Upper lobe of left lung (tissue), 4 donors: ENCODE data around the gene NUP107.

Source experiments
- CTCF ChIP-seq, 6 experiments: fragments of 450-650 bp in 4 of 6; fragments of 200-600 bp in 2 of 6; sonication (generic) in 2 of 6; IDR thresholded peaks; one replicate each; pipeline ENCODE4 v1.5.1; 2016 to 2019; ENCODE audit warnings: antibody characterized with exemption in 6 of 6
- POLR2A ChIP-seq, 4 donors: fragments of 450-650 bp; IDR thresholded peaks; one replicate each; pipeline ENCODE4 v1.5.1; 2016 to 2017; ENCODE audit warnings: antibody characterized with exemption in 4 of 4, mild to moderate bottlenecking in 2 of 4
- POLR2AphosphoS5 ChIP-seq, 2 donors: sonication (generic); formaldehyde crosslinking; IDR thresholded peaks; one replicate each; pipeline ENCODE4 v1.5.1; 2017; ENCODE audit warnings: antibody characterized with exemption in 2 of 2

- TF ChIP-seq CTCF (IDR thresholded peaks at IDR 0.05) = no peak
- no peak for TF ChIP-seq POLR2AphosphoS5 (IDR thresholded peaks at IDR 0.05)
- TF ChIP-seq POLR2A (IDR thresholded peaks at IDR 0.05) = no peak
These were observed 41.0 kb downstream of the NUP107 start for GRCh38 chr12:68727776-68728175.
